IgD-negative memory B cell (primary cell): Measurements from ENCODE around the gene SNRPA1. TPM values are rescaled to one million over a fixed set of nuclear protein-coding genes. Genes with fewer than 3 reads are reported as not detected.
A peak's percentile ranks its signal among the peaks of the same experiment; 100 is the strongest.

Source experiments
- H3K27ac Mint-ChIP-seq, 3 donors: one replicate each; pipeline ENCODE4 v1.8.0; 2020 to 2022; ENCODE audit warnings: mild to moderate bottlenecking in 3 of 3, mixed read lengths in 3 of 3, moderate library complexity in 1 of 3
- H3K27me3 Mint-ChIP-seq: one replicate; pipeline ENCODE4 v1.8.0; 2021; ENCODE audit warnings: mixed read lengths
- H3K36me3 Mint-ChIP-seq: one replicate; pipeline ENCODE4 v1.8.0; 2020; ENCODE audit warnings: mild to moderate bottlenecking, mixed read lengths
- H3K4me1 Mint-ChIP-seq, 3 donors: one replicate each; pipeline ENCODE4 v1.8.0; 2020 to 2022; ENCODE audit warnings: mixed read lengths in 3 of 3, mild to moderate bottlenecking in 1 of 3
- H3K4me3 Mint-ChIP-seq, 4 donors: one replicate each; pipeline ENCODE4 v1.8.0; 2020 to 2022; ENCODE audit warnings: mild to moderate bottlenecking in 4 of 4, mixed read lengths in 4 of 4, moderate library complexity in 3 of 4
- H3K9me3 Mint-ChIP-seq, 3 donors: one replicate each; pipeline ENCODE4 v1.8.0; 2020 to 2021; ENCODE audit warnings: mixed read lengths in 3 of 3, mild to moderate bottlenecking in 1 of 3
- polyA plus RNA-seq: library from polyadenylated mRNA; unstranded; fragments of 300-500 nt; fragmentation: Illumina TruSeq; gene quantifications from one replicate; pipeline ENCODE4 v1.2.3, GENCODE V29; 2021

The SNRPA1 gene
- polyA plus RNA-seq, 1 donor from 2014 or later, result 73.1 TPM

GRCh38 chr15:101310508-101310907 is 15.5 kb upstream of the SNRPA1 start:
- Mint-ChIP-seq H3K27ac (peak overlapping the region in 1 of 3 donors; percentile 63), H3K36me3 (no peaks in the 10 kb centered on the region), H3K9me3 (no peaks in the 10 kb centered on the region), H3K27me3 (peaks cover 3% of the 10 kb centered on the region), H3K4me1 (peaks cover 0 to 3% (median 0%) of the 10 kb centered on the region in 3 donors), H3K4me3 (no peak overlapping the region)

- Mint-ChIP-seq H3K27me3 (peaks cover 3% of the 10 kb centered on the region), H3K9me3 (no peaks in the 10 kb centered on the region), H3K4me1 (peaks cover 0 to 3% (median 0%) of the 10 kb centered on the region in 3 donors), H3K4me3 (no peak overlapping the region), H3K27ac (no peak overlapping the region), H3K36me3 (no peaks in the 10 kb centered on the region)
Observed at GRCh38 chr15:101310161-101310480, 15.1 kb upstream of the SNRPA1 start.

- H3K4me3 Mint-ChIP-seq, result no peak overlapping the region
- no peak overlapping the region for H3K27ac Mint-ChIP-seq
- peaks cover 0 to 3% (median 0%) of the 10 kb centered on the region in 3 donors for H3K4me1 Mint-ChIP-seq
- H3K27me3 Mint-ChIP-seq, result peaks cover 3% of the 10 kb centered on the region
- H3K36me3 Mint-ChIP-seq, result no peaks in the 10 kb centered on the region
- no peaks in the 10 kb centered on the region for H3K9me3 Mint-ChIP-seq
Observed at GRCh38 chr15:101309436-101310160, 14.6 kb upstream of the SNRPA1 start.

- H3K36me3 Mint-ChIP-seq, result no peaks in the 10 kb centered on the region
- peaks cover 0 to under 1% (median 0%) of the 10 kb centered on the region in 3 donors for H3K4me1 Mint-ChIP-seq
- no peak overlapping the region for H3K27ac Mint-ChIP-seq
- peaks cover 3% of the 10 kb centered on the region for H3K27me3 Mint-ChIP-seq
- H3K9me3 Mint-ChIP-seq, result no peaks in the 10 kb centered on the region
- no peak overlapping the region for H3K4me3 Mint-ChIP-seq
Observed at GRCh38 chr15:101308604-101309435, 13.8 kb upstream of the SNRPA1 start.

GRCh38 chr15:101307897-101308603 is 13.0 kb upstream of the SNRPA1 start:
- peaks cover 3% of the 10 kb centered on the region for H3K27me3 Mint-ChIP-seq
- H3K27ac Mint-ChIP-seq, result peak overlapping the region in 1 of 3 donors; percentile 59
- H3K9me3 Mint-ChIP-seq, result no peaks in the 10 kb centered on the region
- no peaks in the 10 kb centered on the region for H3K36me3 Mint-ChIP-seq
- H3K4me1 Mint-ChIP-seq, result no peaks in the 10 kb centered on the region
- H3K4me3 Mint-ChIP-seq, result no peak overlapping the region

- no peaks in the 10 kb centered on the region for H3K36me3 Mint-ChIP-seq
- no peaks in the 10 kb centered on the region for H3K4me1 Mint-ChIP-seq
- peaks cover 3% of the 10 kb centered on the region for H3K27me3 Mint-ChIP-seq
- H3K27ac Mint-ChIP-seq, result peak overlapping the region in 1 of 3 donors; percentile 59
- no peak overlapping the region for H3K4me3 Mint-ChIP-seq
- no peaks in the 10 kb centered on the region for H3K9me3 Mint-ChIP-seq
Observed at GRCh38 chr15:101307048-101307896, 12.2 kb upstream of the SNRPA1 start.

- Mint-ChIP-seq H3K4me3 (no peak overlapping the region), H3K4me1 (no peaks in the 10 kb centered on the region), H3K36me3 (no peaks in the 10 kb centered on the region), H3K9me3 (no peaks in the 10 kb centered on the region), H3K27me3 (no peaks in the 10 kb centered on the region), H3K27ac (no peak overlapping the region)
Observed at GRCh38 chr15:101306341-101307047, 11.4 kb upstream of the SNRPA1 start.

- Mint-ChIP-seq H3K4me1 (no peaks in the 10 kb centered on the region), H3K36me3 (no peaks in the 10 kb centered on the region), H3K27ac (no peak overlapping the region), H3K9me3 (no peaks in the 10 kb centered on the region), H3K4me3 (no peak overlapping the region), H3K27me3 (no peaks in the 10 kb centered on the region)
Observed at GRCh38 chr15:101305820-101306255, 10.8 kb upstream of the SNRPA1 start.

GRCh38 chr15:101303408-101303807 is 8.4 kb upstream of the SNRPA1 start:
- Mint-ChIP-seq H3K4me3 (no peak overlapping the region), H3K4me1 (peaks cover 0 to 2% (median 2%) of the 10 kb centered on the region in 3 donors), H3K27ac (no peak overlapping the region), H3K36me3 (no peaks in the 10 kb centered on the region), H3K9me3 (no peaks in the 10 kb centered on the region), H3K27me3 (no peaks in the 10 kb centered on the region)

- Mint-ChIP-seq H3K4me3 (peak overlapping the region; percentile 43 to 100 (median 94)), H3K27ac (peak overlapping the region in 2 of 3 donors; percentile 86 to 89), H3K9me3 (no peaks in the 10 kb centered on the region), H3K36me3 (no peaks in the 10 kb centered on the region), H3K27me3 (no peaks in the 10 kb centered on the region), H3K4me1 (peaks cover 28 to 32% (median 31%) of the 10 kb centered on the region in 3 donors)
Observed at GRCh38 chr15:101296418-101297405, 1.7 kb upstream of the SNRPA1 start.

GRCh38 chr15:101295607-101296161 is 636 bp upstream of the SNRPA1 start:
- no peaks in the 10 kb centered on the region for H3K36me3 Mint-ChIP-seq
- no peaks in the 10 kb centered on the region for H3K9me3 Mint-ChIP-seq
- peak overlapping the region; percentile 93 to 100 (median 96) for H3K4me3 Mint-ChIP-seq
- H3K27ac Mint-ChIP-seq, result peak overlapping the region; percentile 86 to 100 (median 89)
- peaks cover 32 to 35% (median 32%) of the 10 kb centered on the region in 3 donors for H3K4me1 Mint-ChIP-seq
- H3K27me3 Mint-ChIP-seq, result no peaks in the 10 kb centered on the region

- Mint-ChIP-seq H3K4me1 (peaks cover 39 to 46% (median 45%) of the 10 kb centered on the region in 3 donors), H3K36me3 (peaks cover 3% of the 10 kb centered on the region), H3K27ac (peak overlapping the region; percentile 89 to 100 (median 98)), H3K4me3 (peak overlapping the region; percentile 93 to 100 (median 96)), H3K9me3 (no peaks in the 10 kb centered on the region), H3K27me3 (no peaks in the 10 kb centered on the region)
Observed at GRCh38 chr15:101293122-101293521, 1.9 kb downstream of the SNRPA1 start.
